Activated T-cell treated with anti-CD3 and anti-CD28 coated beads for 1 hour (primary cell): ENCODE results near the gene UBE2D3.
"Not testable (repeated sequence)": the region's sequence is repeated elsewhere in the genome, so short reads cannot be mapped to it uniquely, and the experiment has no call there.

Experiments
- DNase-seq: peaks from one replicate; pipeline ENCODE4 v3.0.0-alpha.2; 2020; ENCODE audit warnings: low read depth

The UBE2D3 gene

DNA sequence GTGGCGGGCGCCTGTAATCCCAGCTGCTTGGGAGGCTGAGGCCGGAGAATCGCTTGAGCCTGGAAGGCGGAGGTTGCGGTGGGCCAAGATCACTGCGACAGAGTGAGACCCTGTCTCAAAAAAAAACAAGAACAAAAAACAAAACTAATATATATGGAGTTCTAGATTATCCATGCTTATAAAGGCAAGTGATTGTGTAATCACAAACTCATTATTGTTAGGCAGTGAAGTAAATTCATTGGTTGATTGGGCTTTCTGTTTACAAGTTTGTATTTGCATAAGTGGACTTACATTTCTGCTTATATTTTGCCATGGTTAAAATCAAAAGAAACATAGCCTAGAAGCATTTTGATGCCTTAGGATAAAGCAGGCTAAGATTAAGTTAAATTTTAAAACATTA lies 2.5 kb upstream of the UBE2D3 start:
- no peak for DNase-seq

DNA sequence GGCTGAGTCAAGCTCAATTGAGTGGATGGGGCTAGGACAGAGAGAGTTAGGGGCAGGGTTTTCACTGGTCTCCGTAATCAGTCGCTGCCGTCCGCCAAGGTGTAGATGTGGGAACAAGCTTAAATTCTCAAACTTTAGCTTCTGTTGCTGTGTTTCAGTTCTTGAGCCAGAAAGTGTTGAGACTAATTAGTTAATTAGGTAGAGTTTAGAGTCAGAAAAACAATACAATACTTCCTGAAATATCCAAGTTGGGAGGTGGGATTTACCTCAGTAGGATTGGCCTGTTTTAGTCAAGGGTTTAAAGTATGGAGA lies 1.1 kb upstream of the UBE2D3 start:
- no peak for DNase-seq

DNA sequence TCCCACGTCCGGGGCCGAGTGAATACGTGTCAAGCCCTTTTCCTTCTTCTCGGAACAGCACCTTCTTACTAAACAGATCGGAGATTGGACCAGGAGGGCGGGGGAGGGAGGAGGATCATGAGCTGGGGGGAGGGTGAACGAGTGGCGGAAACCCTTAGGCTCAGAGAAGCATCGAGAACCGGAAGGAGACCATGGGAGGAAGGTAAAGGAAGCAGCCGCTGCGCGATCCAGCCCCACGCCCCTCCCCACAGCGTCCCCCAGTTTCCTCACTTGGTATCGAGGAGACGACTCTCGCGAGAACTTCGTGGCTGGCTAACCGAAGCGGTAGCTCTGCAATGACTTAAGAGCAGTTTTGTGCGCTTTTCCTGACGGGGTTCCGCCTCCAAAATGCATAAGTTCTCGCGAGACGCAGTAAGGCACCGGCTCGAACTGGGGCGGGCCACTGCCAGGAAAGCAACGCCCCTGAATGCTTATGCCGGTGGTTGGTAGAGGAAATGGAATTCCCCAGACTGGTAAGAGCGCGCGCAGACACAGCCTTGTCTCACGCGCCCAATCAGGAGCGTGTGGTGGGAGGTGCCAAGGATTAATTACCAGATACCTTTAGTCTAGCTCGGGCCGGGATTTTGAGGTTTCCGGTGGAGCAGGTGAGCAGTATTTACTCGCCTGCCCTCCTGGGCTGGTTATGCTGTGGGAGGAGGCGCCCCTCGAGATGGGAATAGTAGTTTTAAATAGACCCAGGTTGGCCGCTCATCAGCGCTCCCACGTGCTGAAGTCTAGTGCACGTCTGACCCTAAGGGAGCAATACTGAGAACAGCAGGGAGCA lies 534 bp upstream of the UBE2D3 start:
- peak; percentile 94 for DNase-seq

DNA sequence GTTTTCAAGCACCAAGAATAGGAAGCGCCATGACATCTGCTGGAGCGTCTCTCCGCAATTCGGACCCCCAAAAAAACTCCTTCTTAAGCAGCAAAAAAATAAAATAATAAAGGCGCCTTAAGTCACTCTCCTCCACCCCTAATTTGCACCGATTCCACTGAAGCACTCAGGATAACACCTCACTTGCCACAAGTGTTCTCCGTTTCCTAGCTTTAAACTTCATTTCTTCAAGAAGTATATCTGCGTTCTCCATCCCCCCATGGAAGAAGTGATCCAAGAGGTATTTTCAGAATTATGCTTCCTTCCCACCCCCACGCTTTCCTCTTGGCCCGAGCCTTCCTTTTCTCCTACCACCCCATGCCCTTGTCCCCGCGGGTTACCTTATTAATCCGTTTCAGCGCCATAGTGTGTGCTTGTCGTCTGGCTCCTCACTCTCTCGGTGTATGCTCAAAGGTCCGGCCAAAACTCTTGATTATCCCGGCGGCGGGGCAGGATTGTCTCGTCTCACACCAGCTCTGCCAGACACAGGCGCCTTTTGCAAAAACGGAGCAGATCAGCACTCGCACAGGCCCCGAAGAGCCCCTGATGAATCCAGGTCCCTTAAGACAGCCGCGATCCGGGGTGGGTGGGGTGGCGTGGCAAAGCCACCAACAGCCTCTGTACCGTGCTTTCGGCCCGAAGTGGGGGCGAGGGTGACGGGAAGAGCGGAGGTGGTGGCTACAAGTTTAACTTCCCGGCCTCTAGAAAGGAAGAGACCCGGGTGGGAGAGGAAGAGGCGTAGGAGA lies 1.1 kb downstream of the UBE2D3 start:
- DNase-seq, result no peak

DNA sequence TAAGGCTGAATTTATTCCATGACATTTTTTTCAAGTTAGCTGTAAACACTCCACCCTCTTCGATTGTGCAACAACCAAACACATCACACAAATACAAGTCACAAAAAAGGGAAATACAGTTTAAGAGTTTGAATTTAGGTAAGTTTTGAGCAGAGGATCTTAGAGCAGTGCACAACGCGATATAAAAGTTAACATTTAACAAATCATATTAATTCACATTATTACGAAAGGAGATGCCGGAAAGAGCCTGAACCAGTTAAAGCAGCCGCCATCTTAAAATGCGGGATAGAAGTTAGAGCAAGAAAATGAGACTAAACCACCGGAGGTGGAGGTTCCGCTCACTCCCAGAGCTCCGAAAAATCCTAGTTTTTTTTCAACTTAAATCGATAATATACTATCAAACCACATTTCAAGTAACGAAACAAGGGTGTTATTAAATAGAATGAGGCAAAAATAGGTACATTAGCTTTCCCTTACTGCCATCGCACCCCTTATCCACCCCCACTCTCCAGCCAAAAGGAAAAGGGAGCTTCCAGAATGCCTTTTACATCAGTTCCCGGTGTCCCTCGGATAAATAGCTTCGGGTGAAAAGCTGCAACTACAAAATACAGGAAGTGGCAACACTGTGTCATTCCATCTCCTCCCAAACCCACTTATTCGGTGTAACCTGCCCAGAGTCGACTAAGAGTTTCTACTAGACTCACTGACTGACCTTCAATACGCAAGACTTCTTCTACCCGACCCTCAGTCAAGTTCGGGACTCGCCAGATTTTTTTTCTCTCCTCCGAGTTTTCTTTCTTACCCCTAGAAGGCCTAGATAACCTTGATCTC lies 1.9 kb downstream of the UBE2D3 start:
- no peak for DNase-seq

DNA sequence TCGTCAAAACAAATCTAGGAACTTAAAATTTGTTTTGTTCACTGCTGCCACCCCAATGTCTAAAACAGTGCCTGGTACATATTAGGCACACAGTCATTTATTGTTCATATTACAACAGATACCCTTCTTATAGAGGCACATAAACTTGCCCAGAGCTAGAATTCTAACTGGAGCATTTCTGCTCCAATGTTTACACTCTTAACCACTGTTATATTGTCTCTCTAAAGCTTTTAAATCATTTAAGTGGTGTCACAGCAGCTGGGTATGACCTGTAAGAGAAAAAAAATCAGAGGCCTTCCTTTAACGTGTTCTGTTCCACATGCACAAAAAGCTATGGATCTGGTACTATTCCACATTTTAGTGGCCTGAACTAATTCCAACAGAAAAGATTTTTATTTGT lies 3.0 kb downstream of the UBE2D3 start:
- DNase-seq, result no peak

DNA sequence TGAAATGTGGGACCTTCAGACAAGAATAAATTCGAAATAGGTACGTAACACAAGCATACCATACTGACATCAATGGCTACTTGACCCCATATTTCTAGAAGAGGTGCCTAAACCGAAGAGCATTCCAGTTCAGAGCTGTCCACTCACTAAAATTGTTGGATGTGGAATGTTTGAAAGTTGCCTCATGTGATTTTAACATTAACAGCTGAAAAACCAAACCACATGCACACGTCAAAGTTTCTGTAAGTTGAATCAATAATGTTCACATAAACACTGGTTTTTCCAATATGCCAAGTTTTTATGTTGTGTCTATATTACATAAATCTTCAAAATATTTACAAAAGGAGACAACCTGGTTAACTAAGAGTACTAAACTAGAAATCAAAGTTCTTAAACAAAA lies 3.5 kb downstream of the UBE2D3 start:
- DNase-seq, result no peak

DNA sequence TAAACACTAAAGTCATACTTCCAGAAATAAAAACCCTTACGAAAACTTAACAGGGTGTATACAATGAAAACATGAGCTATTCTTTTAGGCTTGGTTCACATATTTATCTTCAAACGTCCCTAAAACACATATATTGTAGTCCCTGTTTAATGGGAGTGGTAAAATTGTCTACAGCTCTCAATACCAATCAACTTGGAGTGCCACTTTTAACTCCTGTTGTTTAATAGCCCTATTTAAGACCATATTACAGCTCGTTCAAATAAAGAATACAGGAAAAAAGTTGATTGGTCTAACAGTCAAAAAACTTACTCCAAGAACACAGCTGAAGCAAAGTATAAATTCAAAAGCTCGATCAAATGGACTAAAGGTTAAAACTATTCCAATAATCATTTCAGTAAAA lies 3.9 kb downstream of the UBE2D3 start:
- no peak for DNase-seq

DNA sequence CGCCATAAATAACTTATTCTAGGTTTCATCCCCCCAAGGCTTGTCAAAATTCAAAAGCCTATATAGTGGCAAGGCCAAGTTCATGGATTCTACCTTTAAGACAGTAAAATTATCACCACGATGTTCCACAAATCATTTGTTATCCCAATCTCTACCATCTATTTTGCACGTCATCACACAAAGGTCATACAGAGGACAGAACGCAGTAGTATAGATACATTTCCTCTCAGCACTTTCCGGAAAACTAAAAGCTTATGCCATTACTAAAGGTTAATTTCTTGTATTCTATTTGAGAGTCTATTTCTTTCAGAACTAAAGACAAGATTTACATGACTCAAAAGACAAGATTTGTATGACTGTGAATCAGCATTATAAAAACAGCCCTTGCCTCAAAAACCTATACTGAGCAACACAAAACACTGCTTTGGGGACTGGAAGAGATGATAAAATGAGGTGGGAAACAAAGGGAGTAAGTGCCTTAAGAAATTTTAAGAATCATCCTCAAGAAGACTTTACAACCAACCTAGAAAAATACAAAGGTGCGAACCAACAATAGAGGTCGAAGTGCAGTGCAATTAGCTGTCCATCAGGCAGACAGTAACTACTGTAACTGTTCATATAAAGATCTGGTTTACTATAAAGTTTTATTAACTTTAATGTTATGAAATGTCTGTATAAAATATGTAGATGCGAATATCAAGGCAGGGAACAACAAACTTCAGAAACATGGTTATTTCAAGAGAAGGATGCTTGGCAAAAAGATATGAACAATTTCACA lies 7.6 kb downstream of the UBE2D3 start:
- no peak for DNase-seq

DNA sequence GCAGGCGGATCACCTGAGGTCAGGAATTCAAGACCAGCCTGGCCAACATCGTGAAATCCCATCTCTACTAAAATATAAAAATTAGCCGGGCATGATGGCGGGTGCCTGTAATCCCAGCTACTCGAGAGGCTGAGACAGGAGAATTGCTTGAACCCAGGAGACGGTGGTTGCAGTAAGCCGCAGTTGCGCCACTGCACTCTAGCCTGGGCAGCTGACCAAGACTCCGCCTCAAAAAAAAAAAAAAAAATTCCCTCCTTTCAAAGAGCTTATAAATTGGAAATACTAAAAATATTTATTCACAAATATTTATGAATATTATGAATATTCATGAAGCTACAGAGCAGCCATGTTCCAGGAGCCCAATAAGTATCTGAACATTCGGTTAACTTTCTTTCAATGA lies 8.3 kb downstream of the UBE2D3 start:
- DNase-seq, result not testable (repeated sequence)

DNA sequence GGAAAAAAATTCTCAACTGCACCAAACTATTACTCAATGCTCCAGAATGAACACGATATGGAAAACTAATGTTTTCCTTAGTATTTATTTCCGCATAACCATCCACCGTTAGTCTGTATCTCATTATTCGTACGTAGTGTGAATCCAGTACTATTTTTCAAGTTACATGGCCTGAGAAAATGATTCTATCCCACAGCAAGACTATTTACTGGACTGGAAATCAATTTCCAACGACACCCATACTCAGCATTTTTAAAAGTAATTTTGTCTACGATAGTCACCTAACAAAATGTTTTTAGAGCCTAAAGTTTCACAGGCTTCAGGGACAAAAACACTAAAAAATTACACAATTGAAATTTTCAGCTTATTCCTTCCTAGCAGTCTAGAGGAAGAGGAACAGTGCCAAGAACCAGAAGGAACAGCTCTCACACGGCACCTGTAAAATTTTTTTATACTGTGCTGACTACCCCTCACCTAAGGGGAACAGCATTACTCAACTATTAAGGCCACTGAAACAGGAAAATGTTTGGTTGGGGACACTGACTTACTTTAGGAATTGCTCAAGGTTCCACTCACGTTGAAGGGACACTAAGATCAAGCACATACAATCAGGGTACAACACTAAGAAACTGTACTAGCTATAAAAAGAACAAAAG lies 9.6 kb downstream of the UBE2D3 start:
- no peak for DNase-seq

DNA sequence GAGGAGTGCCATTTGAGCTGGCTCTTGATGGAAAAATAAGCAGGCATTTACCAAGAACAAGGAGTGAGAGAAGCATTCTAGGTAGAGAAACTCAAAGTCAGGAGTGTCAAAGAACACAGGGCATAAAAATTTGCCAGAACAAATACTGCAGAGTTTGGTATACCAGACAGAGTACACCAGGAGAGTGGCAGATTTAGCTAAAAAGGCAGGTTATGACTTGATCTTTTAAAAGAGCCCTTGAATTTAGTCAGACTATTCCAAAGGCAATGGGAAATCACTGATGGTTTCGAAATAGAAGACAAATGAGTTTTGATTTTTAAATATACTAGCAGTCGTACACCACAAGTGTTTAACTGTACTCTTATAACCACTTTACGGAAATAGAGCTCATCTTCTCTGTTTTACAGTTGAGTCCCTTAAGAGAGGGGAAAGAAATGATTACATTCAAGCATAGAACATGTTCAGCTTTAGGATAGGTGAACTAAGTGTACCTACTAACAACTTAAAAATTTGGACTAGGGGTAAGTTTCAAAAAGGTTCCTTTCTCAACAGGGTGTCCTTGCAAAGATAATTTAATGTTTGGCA lies 10.2 kb downstream of the UBE2D3 start:
- no peak for DNase-seq

DNA sequence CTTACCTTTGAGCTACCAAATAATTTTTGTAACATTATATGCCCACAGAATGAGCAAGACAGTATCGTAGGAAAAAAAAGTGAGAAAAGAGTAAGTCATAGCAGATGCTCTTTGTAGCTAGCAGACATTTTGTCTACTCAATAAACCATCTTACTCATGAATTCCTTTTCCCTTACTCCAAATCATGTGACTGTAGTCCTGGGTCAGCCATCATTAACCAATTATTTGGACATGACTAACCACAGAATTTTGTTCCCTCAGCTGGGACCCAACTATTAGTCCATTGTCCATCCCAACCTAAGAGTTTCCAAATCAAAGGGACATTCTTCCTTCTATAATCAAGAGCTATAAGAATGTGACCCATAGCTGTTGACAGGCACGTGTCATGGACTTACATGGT lies 11.4 kb downstream of the UBE2D3 start:
- DNase-seq, result no peak

DNA sequence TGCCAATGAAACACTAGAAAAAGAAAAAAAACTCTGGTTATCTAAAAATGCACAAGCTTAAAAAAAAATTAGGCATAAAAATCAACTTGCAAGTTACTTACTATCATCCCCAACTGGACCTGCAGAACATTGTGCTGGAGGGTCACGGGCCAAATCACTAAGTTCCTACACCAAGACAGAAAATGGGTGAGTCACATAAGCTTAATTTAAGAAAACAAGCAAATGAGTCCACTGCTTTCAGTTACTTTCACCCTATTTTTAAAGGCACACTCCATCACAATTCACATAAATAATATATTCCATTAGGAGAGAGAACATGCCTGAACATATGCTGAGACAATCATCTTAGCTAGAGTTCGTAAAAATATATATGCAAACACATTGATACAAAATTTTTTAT lies 17.7 kb downstream of the UBE2D3 start:
- DNase-seq, result no peak

DNA sequence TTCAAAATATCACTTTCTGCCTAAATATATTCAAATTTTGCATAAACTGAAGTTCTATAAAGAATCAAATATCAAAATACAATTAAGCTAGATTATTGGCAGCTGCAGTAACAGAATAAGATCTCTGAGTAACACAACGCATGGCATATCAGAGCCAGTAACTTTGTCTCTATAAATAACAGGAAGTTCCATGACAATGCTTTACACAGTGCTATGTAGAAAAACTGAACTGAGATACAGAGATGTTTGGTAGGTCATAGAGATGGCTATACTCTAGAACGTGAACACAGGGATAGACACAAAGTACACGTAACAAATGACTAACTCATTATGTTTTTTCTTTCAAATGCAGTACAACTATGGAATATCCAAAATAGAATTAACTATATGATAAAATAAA lies 18.2 kb downstream of the UBE2D3 start:
- no peak for DNase-seq

DNA sequence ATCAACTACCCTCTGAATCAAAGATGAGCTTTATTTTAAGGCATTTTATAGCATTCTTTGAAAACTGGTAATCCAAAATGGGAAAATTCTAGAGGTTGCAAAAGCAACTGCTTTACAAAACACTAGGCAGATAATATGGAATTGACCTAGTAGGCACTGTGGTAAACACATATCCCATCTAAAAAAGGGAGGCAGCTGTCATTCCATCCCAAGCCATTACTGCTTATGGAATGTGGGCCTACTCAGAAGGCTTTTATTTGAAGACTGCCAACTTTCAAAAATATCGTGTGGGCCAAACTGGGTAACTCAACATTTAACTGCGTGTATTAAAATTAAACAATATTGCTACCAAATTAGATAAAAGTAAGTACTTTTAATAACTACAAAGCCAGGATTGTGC lies 19.3 kb downstream of the UBE2D3 start:
- no peak for DNase-seq

DNA sequence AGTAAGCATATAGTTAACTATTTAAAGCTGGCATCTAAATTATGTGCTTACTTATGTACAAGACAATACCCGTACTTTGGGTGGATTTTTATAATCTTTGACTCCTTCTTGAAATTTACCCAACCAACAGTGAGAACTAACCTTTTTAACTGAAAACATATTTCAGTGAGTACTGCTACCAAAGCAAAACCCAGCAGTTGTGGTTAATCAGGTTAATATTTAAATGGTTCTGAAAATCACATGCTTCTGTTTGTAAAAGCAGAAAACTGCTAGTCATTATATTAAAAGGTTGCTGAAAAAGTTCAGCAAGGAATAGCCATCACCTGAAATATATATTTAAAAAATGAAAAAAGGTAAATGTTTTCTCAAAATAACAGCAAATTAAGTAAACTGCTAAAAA lies 20.0 kb downstream of the UBE2D3 start:
- DNase-seq, result no peak

DNA sequence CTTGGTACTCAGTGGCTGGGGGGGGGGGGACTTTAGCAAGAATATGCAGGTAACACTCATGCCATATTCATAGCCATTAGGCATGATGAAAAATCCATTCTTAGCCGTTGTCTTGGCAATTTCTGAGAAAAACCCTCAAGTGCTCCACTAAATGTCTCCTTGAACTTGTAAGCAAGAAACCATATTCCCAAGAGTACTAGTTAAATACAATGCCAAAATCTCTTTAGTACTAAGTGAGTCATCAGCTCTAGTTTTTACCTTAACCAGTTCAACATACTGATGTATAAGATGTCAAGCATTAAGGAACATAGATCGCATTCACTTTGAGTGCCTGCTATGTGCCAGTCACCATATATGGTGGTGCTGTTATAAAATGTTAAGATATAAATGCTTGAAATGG lies 27.5 kb downstream of the UBE2D3 start:
- DNase-seq, result no peak

DNA sequence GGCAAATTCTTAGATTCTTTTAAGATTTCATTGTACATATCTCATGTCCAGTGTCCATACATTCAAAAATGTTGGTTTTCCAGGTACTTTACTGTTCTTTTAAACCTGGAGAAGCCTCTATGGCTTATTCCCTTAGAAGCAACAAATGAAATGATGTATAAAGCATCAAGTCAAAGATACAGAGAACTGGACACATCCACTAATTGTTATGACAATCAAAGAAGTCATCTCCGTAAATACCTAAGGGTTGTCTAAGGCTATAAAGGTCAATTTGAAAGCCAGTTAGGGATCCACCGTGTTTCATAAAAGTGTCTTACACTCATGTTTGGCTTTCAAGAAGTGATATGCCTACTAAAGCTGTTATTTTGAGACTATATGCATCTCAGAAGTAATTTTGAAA lies 32.4 kb downstream of the UBE2D3 start:
- DNase-seq, result no peak

DNA sequence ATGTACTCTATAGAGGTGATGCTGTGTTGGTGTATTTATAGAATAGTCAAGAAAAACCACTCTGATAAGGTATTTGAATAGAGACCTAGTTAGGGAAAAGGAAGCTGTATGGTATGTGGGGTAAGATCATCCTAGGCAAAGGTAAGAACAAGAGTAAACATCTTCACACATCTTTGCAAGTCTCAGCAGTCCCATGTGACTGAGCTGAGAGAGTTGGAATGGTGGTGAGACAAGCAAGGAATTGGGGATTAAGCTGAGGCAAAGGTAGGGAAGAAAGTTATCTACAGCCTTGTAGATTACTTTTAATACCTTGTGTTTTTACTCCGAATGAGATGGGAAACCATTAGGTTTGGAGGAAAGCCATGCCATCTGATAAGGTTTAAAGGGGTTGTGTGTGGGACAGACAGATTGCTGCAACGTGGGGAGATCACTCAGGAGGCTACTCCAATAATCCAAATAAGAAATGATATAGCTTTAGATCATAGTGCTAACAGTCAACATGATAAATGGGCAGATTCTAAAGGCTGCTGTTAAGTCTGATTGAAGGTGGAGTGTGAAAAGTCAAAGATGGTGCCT lies 34.9 kb downstream of the UBE2D3 start:
- DNase-seq, result no peak

DNA sequence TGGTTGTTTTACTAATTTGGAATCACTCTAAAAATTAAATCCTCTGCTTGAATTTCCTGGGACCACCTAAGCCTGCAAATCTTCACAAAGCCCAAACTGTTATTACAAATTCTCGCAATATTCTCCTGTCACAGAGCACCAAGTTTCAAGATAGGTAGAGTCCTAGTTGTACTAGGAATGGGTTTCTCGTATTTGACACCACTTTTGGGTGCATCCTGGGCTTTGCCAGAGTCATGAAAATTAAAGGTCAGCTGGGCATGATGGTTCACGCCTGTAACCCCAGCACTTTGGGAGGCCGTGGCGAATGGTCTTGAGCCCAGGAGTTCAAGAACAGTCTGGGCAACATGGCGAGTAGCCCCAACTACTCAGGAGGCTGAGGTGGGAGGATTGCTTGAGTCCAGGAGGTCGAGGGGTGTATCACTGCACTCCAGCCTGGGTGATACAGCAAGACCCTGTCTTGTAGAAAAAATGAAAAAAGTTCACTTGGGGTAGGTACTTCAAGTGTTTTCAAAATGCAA lies 36.0 kb downstream of the UBE2D3 start:
- no peak for DNase-seq
